Endometrial microvascular endothelial cells (primary cell): ENCODE results near the gene PTPMT1. TPM values are rescaled to one million over a fixed set of nuclear protein-coding genes. Genes with fewer than 3 reads are reported as not detected.
"Not testable (repeated sequence)": the region's sequence is repeated elsewhere in the genome, so short reads cannot be mapped to it uniquely, and the experiment has no call there.

Experiments
- in situ Hi-C: cut with HindIII; loops from 2 replicates; pipeline ENCODE4 v1.10.0; 2017; ENCODE audit warnings: low sequenced_read_pairs, low pct_unique_long_range_greater_than_20kb; ENCODE audit errors: inconsistent ontology term
- total RNA-seq: library from RNA; depleted of rRNA; stranded (reverse); fragments of >200 nt; gene quantifications from one replicate; pipeline ENCODE4 v1.2.3, GENCODE V29; 2015; ENCODE audit errors: inconsistent ontology term

The PTPMT1 gene, protein sequence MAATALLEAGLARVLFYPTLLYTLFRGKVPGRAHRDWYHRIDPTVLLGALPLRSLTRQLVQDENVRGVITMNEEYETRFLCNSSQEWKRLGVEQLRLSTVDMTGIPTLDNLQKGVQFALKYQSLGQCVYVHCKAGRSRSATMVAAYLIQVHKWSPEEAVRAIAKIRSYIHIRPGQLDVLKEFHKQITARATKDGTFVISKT
- 107 TPM for total RNA-seq

DNA sequence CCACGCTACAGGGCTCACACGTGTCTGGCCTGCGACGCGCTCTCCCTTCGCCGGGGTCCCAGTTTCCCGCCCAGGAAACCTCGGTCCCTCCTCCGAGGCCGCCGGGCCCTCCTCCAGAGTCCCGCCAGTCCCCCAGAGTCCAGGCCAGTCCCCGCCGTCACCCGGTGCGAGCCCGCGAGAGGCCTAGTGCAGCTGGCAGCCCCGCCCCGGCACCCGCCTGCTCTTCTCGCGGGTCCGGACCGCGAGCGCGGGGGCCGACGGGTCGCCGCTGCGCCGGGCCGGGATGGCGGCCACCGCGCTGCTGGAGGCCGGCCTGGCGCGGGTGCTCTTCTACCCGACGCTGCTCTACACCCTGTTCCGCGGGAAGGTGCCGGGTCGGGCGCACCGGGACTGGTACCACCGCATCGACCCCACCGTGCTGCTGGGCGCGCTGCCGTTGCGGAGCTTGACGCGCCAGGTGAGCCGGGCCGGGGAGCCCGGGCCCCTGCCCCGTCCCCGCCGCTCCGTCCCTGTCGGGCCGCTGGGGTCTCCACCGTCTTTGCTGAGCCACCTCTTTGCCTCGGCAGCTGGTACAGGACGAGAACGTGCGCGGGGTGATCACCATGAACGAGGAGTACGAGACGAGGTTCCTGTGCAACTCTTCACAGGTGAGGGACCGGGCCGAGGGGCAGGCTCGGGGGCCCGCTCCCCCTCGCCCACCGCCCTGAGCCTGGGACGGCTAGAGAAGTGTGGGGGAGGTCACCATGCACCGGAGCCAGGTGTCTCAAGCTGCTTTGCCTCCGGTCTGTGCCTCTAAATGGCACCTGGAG, at the start of gene PTPMT1:
Gene PTPMT1 (plus strand): TSS at position 260 of the 809 bp plus-strand sequence. CDS start 24 bp downstream, at position 284.
- in situ Hi-C loops = no loop called here

DNA sequence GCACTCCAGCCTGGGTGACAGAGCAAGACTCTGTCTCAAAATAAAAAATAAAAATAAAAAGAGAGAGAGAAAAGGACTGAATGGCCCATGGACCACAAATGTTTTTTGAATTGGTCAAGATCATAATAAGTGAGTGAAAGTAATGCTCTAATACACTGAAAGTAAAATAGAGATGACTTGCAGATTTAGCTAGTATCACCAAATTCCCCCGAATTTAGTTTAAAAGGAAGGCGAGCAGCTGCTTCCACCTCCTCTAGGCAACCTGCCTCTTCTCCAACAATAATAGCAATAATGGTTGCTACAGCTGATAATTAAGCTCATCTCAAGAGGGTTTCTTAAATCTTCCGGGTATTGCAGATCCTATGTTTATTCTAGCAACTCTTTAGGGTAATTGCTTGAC, 49.2 kb upstream of the PTPMT1 start:
- in situ Hi-C loops = no loop called here

DNA sequence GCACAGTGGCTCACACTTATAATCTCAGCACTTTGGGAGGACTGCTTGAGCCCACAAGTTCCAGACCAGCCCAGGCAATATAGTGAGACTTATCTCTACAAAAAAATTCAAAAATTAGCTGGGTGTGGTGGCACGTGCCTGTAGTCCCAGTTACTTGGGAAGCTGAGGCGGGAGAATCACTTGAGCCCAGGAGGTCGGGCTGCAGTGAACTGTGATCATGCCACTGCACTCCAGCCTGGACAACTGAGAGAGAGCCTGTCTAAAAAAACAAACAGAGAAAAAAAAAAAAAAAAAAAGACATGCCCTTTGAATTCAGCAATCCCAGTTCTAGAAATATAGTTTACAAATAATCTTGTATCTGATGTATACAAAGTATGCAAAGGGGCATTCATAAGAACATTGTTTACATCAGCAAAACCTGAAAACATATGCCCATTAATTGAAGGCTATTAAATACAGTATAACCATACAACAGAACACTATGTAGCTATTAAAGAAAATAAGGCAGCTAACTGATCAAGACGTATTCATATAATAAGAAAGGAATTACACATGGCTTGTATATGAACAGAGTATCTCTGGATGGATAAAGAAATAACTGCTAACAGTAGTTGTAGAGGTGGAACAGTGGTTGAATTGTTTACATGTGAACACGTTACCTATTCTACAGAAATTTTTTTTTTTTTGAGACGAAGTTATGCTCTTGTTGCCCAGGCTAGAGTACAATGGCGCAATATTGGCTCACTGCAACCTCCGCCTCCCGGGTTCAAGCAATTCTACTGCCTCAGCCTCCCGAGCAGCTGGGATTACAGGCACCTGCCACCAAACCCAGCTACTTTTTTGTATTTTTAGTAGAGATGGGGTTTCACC, 48.2 kb upstream of the PTPMT1 start:
- in situ Hi-C loops = no loop called here

DNA sequence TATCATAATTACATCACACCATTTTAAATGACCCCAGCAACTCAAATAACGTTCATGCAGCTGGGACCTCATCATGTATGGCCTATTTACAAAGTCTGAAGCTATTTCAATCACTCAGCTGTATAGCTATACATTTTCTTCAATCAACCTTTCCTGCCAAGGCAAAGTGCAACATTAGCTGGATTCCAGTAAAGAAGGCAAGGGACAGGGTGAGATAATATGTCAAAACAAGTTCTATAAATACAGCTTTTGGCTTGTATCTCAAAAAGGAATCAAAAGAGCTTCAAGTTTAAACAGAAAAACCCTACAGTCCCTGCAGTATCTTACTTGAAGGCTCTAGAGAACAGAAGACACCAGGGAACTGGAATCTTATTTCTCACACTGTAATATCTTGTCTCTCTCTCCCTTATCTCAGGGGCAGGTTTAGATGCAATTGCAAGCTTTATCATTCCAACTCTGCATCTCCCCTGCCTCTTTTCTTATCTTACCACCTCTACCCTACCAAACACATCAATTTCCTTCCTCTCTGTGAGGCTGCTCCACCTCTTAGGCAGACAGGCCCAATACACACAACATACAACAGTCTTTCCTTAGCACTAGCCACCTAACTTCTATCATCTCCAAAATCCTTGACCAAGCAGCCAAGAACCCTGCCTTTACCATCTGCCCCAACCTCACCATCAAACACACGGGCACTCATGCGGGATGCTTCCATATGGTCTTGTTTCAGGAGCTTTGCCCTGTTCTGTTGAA, 47.0 kb upstream of the PTPMT1 start:
- in situ Hi-C loops = no loop called here

DNA sequence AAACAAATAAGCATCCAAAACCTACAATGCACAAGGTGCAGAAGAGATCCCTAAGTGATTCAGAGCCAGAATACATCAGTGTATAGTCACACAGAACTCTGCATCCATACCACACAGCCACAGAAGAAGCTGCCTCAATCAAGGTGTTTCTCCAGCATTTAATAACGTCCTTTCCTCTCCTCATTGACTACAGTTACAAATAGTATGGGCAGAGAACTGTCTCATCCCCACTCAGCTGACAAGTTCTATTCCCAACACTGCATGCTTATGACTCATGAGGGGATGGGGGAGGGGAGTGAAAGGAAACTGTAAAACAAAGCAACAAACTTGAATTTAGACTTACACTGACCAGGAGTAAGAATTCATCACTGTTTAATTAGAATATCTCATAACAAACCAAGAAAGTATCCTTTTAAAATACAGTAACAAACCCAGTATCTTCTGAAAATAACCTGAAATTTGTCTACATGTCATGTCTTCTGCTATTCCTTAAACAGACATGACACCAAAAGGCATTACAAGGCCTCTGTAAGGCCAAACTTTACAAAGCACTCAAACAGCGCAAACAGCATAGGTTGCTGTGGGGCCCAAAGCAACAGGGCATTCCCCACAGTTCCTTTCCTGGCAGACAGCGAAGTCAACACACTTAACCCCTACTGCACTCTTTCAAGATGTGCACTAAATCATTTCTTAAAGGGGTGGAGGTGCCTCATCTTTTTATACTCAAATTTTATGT, 41.7 kb upstream of the PTPMT1 start:
- in situ Hi-C loops = no loop called here

DNA sequence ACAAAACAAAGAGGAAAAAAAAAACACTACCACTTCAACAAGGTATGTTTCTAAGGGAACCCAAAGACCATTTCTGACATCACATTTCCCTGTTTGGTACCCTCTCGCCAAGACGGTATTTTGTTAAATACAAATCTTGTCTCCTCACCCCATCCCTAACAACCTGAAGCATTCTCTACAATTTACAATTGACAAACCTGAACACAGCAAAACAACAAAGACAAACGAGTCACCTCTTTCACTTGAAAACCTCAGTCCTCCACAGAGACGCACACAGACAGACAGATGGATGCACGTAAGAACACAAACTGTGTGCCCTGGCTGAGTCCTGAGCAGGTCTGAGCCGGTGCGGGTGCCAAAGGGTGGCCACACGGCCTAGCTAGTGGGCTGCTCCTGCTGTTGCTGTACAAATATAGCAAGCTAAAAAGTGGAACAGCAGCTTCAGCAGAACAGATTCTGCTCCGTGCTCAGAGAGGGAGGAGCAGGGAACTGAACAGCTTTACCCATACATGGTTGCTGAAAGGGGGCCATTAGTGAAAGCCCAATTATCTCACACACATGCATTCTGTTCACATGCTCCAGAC, 41.0 kb upstream of the PTPMT1 start:
- in situ Hi-C loops = no loop called here

DNA sequence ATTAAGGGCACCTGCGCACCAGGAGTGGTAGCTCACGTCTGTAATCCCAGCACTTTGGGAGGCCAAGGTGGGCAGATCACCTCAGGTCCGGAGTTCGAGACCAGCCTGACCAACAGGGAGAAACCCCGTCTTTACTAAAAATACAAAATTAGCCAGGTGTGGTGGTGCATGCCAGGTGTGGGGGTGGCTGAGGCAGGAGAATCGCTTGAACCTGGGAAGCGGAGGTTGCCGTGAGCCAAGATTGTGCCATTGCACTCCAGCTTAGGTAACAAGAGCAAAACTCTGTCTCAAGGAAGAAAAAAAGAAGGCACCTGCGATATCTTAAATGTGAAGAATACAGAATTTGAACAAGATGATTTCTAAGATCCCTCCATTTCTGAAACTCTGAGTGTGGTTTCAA, 39.4 kb upstream of the PTPMT1 start:
- in situ Hi-C loops = not testable (repeated sequence)

DNA sequence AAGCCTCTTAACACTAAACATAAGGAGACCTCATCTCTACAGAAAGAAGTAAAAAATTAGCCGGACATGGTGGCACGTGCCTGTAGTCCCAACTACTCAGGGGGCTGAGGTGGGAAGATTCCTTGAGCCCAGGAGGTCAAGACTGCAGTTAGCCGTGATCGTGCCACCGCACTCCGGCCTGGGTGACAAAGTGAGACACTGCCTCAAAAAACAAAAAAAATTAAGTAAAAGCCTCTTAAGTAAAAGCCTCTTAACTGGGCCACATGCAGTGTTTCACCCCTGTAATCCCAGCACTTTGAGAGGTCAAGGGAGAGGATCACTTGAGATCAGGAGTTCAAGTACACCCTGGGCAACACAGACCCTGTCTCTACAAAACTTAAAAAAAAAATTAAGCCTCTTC, 38.2 kb upstream of the PTPMT1 start:
- in situ Hi-C loops = no loop called here

DNA sequence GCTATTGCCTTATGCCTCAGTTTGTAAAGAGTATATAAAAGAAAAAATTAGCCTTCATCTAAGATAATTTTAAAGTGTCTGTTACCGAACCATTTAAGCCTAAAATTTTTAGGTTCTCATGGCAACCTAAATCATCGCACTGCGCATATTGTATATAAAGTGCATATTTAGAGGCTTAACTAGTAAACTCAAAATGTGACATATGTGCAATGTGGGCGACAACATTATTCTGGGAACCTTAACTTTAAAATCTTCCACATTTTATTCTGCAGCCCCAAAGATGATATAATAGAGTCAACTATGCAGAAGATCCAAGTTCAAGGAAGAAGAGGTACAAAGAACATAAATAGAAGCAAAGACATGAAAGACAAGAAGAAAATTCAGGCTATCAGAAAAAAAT, 35.4 kb upstream of the PTPMT1 start:
- in situ Hi-C loops = no loop called here

DNA sequence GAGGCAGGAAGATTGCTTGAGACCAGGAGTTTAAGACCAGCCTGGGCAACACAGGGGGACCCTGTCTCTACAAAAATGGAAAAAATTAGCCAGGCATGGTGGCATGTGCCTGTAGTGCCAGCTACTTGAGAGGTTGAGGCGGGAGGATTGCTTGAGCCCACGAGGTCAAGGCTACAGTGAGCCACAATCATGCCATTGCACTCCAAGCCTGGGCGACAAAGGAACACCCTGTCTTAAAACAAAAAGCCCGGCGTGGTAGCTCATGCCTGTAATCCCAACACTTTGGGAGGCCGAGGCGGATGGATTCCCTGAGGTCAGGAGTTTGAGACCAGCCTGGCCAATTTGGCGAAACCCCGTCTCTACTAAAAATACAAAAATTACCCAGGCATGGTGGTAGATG, 34.7 kb upstream of the PTPMT1 start:
- in situ Hi-C loops = not testable (repeated sequence)

DNA sequence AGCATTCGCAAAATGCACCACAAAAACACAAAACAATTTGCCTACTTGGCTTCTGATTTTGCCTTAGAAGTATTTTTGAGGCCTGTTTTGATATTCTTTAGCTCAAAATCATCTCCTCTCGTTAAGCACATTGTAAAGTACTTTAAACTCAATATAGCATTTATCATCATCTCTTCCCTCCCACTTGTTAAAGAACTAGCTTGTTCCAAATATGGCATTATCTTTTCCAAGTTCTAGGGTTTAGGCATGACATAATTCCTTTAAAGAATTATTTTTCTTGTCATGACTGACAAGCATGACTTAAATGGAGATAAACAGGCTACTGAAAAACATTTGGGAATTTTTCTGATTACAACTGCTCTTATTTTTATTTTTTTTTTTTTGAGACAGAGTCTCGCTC, 33.7 kb upstream of the PTPMT1 start:
- in situ Hi-C loops = no loop called here

DNA sequence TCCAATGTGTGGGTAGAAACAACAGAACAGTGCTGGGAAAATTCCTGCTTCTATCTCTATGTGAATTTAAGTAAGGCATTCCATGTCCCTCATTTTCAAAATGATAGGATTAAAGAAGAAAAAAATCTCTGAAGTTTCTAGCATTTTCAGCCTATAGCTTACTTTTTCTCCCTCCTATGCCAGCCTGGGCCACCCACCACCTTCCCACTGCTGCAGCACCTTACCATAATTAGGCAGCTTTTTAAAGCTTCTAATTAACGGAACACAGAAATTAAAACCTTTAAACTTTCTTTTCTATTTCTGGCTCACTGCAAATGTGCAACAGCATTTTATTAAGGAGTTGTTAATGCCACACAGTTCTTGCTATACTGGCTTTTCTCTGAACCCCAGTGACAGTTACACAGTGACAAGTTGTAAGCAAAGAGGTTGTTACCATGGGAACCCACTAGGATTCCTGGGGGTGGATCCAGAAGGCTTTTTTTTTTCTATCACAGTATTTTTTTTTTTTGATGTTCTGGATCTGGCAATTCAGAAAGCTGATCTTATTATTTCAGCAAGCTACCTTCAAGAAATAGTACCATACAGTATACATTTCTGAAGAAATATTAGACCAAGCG, 32.7 kb upstream of the PTPMT1 start:
- in situ Hi-C loops = no loop called here

DNA sequence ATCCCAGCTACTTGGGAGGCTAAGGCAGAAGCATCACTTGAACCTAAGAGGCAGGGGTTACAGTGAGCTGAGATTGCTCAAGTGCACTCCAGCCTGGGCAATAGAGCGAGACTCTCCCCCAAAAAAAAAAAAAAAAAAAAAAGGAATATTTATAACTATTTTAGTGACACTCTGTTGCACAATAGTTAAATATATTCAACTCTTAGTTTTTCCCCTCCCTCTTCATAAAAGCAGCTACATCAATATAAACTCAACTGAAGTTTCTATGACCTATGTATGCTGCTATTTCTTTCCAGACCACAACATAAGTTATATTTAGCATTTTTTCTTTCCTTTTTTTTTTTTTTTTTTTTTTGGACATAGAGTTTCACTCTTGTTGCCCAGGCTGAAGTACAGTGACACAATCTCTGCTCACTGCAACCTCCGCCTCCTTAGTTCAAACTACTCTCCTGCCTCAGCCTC, 31.7 kb upstream of the PTPMT1 start:
- in situ Hi-C loops = no loop called here

DNA sequence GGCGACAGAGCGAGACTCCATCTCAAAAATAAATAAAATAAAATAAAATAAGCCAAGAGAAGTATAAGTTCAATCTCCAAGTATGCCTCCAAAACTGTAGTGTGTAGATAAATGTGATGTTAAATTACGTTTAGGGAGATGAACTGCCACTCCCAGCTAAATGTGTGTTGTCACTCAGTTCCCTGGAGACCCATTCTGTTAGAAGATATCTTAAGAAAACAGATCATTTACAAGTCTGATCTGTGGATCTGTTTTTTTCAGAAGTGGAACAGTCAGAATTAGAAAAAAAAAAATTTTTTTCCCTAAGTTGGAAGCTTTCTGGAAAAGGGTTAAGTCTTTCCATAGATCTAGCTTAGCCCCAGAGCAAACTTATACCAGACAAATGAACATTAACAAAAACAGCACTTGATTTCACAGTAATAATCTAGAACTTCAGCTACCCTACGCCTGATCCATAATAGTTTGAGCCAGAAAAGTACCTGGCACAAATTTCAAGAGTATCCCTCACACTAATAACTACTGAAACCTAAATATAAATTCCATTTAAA, 30.6 kb upstream of the PTPMT1 start:
- in situ Hi-C loops = no loop called here

DNA sequence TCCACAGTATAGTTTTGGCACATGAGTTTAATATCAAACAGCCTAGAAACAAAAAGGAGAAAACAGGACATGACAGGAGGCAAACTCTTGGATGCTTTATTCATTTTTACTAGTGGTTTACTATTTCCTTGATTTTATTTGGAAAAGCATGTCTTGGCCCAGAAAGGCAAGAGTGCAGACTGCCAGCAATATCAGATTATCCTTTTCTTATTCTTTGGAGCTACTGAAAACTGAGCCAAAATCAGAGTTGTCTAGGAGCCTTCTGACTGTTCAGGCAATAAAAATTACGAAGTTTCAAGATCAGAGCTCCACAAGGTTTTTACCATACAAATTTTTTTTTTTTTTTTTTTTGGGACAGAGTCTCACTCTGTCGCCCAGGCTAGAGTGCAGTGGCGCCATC, 28.5 kb upstream of the PTPMT1 start:
- in situ Hi-C loops = no loop called here

DNA sequence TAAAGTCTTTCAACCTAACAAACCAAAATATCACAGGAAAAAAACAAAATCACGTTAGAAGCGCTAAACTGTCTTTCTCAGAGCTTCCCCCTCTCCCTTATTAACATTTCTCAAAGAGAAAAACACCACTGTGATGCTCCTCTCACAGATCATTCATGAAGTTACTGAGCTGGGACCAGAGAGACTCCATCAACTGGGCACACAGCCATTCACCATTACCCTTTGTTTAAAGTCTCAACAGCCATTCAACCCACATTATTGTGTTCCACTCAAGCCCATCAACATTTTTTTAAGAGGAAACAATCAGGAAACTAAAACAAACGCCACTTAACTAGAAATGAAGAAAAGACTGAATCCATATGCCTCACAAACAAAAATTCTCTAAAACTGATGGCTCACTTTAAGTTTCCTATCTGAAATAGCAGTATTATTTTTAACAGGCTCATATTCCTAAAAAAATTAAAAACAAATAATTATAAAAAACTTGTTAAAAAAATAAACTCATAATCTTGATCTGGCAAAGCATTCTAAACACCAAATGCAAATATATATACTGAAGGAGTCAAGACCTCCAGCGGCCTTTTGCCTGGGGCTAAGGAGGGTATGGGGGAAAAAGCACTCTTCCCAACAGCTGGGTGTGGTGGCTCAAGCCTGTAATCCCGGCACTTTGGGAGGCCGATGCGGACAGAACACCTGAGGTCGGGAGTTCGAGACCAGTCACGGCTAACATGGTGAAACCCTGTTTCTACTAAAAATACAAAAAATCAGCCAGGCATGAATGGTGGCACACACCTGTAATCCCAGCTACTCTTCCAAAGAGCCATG, 26.4 kb upstream of the PTPMT1 start:
- in situ Hi-C loops = no loop called here

DNA sequence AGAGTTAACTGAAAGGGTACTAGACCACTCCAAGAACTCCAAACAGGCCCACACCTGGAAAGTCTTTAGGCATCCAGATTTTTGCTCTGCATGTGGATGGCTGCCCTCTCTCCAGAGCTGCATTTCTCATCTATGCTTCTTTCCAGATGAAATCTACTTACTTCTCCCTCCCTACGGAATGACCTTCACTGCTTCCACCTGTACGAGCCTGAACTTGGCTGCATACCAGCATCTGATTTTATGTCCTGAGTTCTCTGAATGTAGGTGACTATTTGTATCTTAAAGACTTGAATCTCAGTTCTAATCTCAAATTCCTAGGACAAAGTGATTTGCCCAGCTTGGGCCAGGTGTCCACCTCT, 25.7 kb upstream of the PTPMT1 start:
- in situ Hi-C loops = no loop called here
